ENCODE measurements around the gene UXS1.

- TF ChIP-seq CTCF (IDR thresholded peaks at IDR 0.05) (no peak), POLR2A (IDR thresholded peaks at IDR 0.05) (no peak)
These were observed 20.0 kb downstream of the UXS1 start for GRCh38 chr2:106174056-106174455.
